Dedifferentiated amniotic fluid mesenchymal stem cell (primary cell): ENCODE measurements around the gene CD40LG.

Experiments
- DNase-seq: peaks from one replicate; pipeline ENCODE4 v3.0.0-alpha.2; 2016; ENCODE audit errors: extremely low spot score

The CD40LG gene

DNA sequence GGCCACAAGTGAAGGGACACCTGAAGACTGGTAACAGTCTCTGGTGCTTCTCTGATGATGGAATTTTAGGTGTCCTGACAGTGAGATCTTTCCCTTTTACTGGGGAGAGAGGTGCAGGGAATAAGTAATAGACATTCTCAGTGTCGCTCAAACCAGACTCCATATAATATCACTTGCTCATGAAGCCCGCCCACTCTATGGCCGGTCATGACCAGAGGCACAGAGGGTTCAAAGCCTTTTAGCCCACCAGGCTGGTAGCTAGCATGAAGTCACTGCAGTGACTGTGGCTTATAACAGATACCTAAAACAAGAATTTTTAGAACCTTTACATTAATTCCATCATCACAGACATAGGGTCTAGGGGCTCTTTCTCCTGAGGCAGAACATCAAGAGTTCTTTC, 2.9 kb downstream of the CD40LG start:
- DNase-seq = no peak

GRCh38 chrX:136652822-136653723, 5.1 kb downstream of the CD40LG start:
- no peak for DNase-seq

DNA sequence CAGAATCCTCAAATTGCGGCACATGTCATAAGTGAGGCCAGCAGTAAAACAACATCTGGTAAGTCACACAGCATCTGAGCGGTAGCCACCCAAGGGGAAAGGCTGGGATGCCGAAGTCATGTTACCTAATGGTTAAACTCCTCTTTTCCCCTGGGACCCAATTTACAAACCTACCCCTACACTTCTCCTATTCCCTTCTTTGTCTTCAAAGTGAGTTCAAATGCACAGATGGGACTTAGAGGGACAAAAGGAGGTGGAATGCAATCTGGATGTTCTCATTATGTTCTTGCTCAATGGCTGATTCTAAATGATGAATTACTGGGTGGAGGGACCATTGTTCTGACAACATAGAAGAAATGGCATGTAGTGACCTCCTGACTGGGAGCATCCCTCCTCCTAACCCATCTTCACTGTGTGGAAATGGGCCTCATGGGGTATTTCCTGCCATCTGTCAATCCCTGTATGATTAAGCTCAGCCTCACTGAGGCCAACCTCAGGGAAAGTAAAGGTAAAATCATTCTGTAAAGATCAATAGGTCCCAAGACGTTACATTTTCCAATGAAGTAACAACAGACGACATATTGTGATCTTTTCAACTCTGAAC, 8.5 kb downstream of the CD40LG start:
- no peak for DNase-seq

DNA sequence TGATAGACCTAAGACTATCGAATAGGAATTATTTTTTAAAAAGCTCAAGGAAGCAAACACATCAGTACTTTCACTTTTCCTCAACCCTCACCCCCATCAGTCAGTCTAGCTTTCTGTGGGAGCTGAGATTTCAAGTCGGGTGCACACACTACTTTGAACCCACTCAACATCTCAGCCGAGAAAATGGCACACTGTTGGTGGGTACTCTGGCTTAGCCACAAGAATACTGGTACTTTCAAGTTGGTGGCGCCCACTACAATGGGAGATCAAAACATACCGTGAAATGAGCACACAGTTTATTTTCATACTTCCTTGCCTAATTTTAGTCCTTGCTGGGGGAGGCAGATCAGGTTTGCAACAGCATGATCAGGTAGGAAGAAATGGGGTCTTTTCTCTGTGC, 10.2 kb downstream of the CD40LG start:
- DNase-seq = no peak

GRCh38 chrX:136659174-136659573, 11.2 kb downstream of the CD40LG start:
- DNase-seq = no peak

DNA sequence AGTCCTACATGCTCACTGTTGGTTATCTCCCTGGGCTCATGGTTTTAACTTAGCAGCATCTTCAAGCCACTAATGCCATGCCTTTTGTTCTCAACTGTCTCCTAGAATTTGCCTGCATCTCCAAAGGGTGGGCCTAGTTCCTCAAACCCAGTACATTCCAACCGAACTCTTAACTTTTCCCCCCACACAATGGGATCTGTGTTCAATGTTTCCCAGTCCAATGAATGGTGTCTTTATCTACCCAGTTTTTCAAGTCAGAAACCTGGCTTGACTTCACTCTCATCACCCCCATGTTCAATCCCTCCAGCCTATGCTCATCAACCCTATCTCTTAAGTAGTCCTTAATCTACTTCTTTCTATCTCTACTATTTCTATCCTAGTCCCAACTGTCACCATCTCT, 12.9 kb downstream of the CD40LG start:
- DNase-seq = no peak

DNA sequence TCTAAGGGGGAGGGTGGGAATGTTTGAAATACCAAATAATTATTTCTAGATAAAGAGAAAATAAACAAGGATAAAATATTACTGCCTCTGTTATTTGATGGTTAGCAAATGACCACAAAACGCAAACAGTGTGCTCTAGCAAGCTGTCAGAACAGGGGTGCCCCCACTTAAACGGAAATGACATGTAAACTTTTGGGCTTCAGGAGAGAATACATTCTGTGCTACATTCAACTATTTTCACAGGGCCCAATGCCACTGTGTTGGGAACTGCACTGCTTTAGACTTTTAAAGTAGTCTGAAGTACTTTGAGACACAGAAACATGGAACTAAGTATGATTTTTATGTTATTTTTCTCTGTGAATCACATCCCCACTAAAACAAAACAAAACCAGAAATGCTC, 14.1 kb downstream of the CD40LG start:
- no peak for DNase-seq

- DNase-seq = no peak
Measured at GRCh38 chrX:136662976-136663375, 15.0 kb downstream of the CD40LG start.

GRCh38 chrX:136665258-136665900, 17.4 kb downstream of the CD40LG start:
- DNase-seq = no peak

GRCh38 chrX:136666088-136666487, 18.1 kb downstream of the CD40LG start:
- DNase-seq = no peak

DNA sequence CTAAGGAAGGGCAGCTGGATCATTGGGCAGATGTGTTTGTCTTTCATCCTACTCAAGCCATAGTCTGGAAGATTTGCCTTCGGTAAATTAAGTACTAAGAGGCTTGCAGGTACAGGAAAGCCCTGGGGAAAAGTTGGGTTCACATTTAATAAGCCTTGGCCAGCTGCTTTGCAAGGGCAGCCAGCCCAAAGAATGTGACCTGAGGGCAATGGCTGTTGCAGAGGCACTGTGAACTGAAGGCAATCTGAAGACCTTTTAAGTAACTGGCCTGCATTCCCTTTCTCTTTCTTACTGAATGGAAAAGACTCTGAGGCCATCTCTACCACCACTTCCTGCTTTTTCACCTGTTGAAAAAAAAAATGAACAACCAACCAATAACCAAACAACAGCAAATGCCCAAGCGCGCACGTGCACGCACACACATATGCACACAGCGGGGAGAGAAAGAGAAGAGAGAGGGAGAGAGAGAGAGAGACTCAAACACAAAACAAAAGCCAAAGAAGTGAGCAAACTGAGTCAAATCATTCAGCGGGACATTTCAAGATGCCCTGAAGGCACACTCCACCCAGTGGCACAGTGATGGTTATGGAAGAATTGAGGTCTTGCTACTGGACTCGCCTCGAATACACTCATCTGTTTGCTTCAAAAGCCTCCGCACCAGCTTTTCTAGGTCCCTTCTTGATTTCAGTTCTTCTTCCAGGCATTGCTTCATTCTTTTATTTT, 19.6 kb downstream of the CD40LG start:
- DNase-seq = no peak

GRCh38 chrX:136671006-136671610, 23.1 kb downstream of the CD40LG start:
- no peak for DNase-seq

GRCh38 chrX:136674270-136674985, 26.5 kb downstream of the CD40LG start:
- DNase-seq = no peak

GRCh38 chrX:136679531-136679930, 31.6 kb downstream of the CD40LG start:
- DNase-seq = no peak

DNA sequence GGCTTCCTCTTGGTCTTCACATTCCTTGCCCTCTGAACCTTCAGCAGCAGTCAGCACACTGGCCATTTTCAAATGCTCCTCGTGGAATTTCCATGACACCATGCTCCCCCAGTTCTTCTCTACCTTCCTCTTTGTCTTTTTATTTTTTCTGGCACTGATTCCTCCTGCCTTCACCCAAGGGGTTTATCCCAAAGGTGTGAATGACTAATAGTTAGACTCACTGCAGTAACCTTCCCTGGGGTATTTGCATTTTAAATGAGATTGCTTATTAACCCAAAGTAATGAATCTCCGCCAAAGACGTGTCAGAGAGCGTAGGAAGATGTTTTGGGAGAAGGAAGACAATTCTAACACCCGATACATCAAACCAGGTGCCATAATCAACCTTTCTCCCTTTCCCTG, 36.2 kb downstream of the CD40LG start:
- no peak for DNase-seq

DNA sequence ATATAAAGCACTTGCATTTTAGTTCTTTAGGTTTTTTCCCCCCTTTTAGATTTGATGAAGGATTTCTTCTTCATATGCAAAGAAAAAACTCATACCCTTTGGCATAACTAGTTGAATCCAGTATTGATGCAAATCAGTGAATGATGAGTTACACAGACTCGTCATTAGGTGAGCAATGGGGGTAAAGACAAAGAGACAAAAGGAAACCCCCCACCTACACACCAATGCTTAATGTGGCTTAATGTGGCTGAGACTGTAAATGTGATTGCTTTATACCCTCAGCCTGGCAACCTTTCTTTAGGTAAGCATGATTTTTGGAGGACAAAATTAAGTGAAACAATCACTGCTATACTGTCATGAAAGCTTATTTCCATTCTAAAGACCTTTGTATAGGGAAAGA, 39.5 kb downstream of the CD40LG start:
- DNase-seq = no peak

- no peak for DNase-seq
Measured at GRCh38 chrX:136689436-136689835, 41.5 kb downstream of the CD40LG start.

GRCh38 chrX:136691028-136691809, 43.3 kb downstream of the CD40LG start:
- DNase-seq = no peak

GRCh38 chrX:136692271-136692670, 44.3 kb downstream of the CD40LG start:
- no peak for DNase-seq

DNA sequence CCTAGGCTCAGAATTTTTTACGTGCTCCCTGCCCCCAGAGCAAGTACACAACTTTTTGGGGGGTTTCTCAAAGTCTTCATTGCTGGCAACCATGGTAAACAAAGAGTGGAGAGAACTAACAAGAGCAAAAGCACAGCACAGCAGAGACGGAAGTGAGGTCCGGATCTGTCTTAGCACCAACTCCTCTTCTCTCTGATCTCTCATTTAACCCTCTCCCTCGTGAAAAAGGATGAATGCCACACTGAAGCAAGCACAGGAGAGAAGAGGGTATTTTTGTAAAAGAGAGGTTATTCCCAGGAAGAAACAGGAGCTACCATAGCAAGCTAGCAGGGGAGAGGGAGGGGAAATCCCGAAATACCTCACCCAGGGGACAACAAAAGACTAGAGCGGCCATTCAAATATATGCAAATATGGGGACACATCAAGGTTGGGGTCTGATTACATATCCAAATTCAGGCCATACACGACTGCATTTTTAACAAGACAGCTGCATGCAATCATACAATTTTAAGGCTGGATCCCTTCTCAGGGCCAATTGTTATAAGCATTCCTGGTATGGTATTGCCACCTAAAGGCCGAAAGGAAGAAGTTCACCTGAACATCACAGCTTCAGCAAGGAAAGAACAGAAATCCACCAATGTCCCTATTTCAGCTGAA, 46.6 kb downstream of the CD40LG start:
- peak; percentile 51 for DNase-seq
